Activated T-helper 1 cell treated with anti-CD3 and anti-CD28 coated beads, Interleukin-2, amount 50 U/mL, for 16 hours (primary cell): ENCODE data around the gene NEK10.

Source experiments
- DNase-seq, 2 donors: peaks; one replicate each; pipeline ENCODE4 v3.0.0-alpha.2; 2020; ENCODE audit warnings: low read depth in 1 of 2, low spot score in 1 of 2

The NEK10 gene

DNA sequence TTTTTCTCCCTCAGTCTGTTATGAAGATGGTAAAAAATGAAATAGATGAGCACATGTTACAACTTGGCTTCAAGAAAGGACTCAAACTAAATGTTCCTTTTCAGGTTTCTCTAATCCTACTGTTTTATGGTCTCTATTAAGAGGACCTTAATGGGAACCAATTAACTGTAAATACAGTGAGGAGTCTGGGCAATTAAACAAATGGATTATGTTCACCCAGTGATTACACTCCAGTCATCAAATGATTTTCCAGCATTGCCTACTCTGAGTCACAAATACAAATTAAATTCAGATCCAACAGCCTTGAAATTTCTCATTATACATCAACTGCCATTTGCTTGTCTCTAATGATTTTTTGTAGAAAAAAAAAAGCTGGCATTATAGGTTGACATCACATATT is 129.2 kb downstream of the NEK10 start:
- DNase-seq = no peak

- no peak for DNase-seq
These were observed 140.4 kb downstream of the NEK10 start for GRCh38 chr3:27228805-27229204.

DNA sequence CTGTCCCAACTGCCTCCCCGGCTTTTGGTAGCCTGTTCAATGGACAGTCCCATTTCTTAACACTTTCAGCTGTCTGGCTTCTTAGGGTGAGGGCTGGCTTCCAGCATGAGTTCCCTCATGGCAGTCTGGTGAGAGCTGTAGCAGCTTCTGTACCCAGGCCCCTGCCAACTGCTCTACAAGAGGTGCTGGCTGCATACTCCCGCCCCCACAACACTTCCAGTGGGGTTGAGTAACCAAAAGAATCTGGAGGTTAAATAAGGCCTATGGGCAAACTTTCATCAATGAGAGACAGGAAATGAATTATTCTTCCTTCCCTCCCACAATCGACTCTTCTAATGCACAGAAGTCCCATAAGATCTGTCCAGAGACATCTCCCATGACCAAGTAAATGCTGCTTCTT is 145.0 kb downstream of the NEK10 start:
- DNase-seq = no peak

- DNase-seq = no peak
These were observed 147.8 kb downstream of the NEK10 start for GRCh38 chr3:27221264-27221932.

GRCh38 chr3:27220166-27220565 is 149.0 kb downstream of the NEK10 start:
- no peak for DNase-seq

GRCh38 chr3:27219127-27219845 is 149.9 kb downstream of the NEK10 start:
- no peak for DNase-seq

DNA sequence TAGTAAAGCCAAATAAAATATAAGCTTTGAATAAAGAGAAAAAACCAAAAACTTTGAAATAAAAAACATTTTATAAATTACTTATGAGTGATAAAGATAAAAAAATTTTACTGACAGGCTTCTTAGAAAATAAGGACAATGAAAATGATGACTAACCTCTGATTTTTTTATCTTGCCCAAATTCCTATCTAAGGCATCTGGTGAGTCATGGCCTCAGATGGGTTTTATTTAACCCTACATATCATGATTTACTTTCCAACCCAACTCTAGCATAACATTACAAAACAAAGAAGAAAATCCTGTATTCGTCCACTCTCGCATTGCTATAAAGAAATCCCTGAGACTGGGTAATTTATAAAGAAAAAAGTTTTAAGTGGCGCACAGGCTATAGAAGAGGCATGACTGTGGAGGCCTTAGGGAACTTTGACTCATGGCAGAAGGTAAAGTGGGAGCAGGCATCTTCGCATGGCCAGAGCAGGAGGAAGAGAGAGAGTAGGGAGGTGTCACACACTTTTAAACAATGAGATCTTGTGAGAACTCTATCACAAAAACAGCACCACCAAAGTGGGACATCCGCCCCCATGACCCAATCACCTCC is 152.1 kb downstream of the NEK10 start:
- no peak for DNase-seq

- DNase-seq = no peak
These were observed 152.8 kb downstream of the NEK10 start for GRCh38 chr3:27216295-27216855.

- DNase-seq = no peak
These were observed 155.7 kb downstream of the NEK10 start for GRCh38 chr3:27213450-27213849.

DNA sequence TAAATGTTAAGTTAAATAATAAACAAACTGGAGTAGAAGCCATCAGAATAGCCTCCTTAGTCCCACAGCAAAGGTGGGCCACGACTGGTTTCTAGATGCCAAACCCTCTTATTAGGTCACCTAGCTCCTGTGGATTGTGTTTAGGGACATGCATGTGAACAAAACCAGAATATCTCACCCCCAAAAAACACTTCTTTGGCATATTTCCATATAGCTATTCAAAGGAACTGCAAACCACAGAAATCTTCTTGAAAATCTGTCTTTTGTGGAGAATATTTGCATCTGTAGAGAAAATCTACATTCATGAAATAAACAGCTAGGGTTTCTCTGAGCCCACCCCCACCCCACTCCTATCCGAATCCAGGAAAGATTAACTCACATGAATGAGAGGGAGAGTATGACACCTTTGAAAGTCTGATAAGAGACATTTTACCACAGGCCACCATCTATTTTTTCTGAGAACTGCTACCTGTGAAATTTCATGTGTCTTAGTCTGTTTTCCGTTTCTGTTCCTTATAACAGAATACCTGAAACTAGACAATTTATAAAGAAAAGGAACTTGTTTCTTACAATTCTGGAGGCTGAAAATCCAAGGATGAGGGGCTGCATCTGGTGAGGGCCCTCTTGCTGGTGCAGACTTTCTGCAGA is 159.4 kb downstream of the NEK10 start:
- DNase-seq = no peak

DNA sequence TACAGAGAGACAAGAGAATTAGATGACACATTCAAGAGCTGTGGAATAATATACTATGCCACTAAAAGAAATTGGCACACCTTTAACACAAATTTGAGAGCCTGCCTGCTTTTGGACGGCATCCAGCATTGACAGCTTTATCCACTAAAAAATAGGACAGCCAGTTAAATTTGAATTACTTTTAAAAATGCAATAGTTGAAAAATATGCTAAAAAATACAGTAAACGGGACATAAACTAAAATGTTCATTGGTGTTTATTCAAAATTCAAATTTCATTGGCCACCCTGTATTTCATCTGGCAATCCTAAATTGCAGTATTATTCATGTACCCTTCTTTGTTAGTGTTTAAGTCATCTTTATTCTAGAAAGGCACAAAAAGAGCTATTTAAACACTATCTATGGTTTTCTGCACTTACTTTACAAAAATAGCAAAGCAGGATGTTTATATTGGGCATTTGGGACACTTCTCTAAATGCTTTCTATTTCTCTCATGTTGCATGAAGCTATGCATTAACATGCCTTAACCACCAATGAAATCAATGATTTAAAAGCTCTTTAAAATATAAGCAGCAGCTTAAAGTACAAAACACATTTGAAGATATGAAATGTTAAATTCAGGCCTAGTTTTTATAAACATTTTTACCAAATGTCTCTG is 160.1 kb downstream of the NEK10 start:
- DNase-seq = no peak

DNA sequence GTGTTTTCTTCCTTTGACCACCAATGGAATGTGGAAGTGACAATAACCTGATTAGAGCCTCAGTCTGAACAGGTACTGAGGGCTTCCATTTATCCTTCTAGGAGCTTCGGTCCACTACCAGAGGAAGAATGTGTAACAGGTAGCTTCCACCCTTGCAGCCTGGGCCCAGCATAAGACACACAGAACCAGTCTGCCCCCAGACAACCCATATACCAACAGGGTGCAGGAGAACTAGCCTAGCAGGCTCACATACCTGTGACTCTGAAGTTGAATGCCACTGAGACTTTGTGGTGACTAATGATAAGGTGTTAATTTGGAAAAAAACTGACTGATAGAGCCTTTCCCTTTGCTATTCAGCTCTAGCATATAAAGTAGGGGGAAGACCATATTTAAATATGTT is 166.2 kb downstream of the NEK10 start:
- no peak for DNase-seq

DNA sequence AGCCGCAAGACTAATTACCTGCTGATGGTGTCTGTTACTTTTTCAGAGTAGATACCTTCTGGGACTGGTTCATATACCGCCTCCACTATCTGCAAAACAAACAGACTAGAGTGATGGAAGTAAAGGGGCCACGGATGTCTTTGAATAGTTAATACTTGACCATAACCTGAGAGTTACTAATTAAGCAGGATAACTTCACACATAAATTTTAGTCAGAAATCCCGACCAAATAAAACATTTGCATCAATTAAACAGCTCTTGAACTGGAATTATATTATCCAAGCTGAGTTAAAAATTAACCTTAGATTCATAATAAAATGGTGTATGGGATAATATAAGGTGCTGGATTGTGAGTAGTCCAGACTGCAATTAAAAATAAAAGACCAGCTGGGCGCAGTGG is 167.7 kb downstream of the NEK10 start:
- DNase-seq = no peak

DNA sequence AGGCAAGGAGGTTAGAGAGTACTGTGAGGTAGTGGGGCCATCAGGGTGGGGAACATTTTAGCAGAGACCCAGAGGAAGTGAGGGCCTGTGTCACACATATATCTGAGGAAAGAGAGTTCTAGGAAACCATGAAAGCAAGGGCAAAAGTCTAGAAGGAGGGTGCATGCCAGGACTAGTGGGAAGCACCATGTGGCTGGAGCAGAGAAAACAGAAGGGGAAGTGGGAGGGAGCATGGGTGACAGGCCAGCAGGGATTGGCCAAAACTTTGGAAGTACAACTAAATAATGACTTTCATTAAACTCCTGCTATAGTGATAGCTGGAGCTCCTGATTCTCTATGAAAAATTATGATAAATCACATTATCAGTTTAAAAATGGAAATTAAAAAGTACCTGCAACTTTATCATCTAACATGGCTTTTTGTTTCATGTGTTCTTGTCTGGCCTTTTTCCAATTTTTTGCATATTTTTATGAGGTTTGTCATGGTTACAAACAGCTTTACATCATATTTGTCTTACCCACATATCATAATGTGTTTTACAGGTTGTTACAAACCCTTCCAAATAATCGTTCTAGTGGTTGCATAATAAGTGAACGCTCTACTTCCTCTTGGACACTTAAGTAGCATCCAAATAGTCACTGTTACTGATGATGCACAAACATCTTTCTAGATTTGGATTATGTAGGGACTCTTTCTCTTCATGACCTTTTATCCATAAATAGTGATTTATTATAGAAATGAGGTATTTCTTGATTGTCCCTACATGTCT is 168.3 kb downstream of the NEK10 start:
- no peak for DNase-seq

DNA sequence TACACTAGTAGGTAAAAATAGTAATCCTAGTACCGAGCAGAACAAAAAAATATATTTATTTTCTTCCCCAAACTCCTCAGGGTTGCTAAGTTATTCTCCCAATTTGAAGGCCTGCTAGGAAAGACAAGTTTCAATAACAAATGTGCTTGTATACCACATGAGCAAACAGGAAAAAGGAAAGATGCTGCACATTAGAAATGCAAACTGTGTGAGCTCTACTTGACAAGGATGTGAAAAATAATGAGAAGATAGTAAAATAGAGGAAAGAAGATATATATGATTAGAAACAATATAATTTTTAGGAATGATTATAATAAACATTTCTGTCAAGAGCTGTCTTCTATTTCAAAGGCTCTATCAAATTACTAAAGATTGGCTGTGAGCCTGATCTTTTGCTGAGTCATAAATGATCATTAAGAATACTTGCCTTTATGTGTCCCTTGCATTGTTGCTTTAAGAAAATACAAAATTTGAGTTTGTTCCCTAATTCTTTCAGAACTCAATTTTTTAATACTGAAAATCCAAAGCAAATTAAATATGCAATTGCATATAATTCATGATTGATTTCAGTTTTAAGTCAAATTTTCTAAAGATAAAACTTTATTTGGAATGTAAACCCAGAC is 174.2 kb downstream of the NEK10 start:
- DNase-seq = no peak

- DNase-seq = no peak
These were observed 176.1 kb downstream of the NEK10 start for GRCh38 chr3:27193056-27193455.

DNA sequence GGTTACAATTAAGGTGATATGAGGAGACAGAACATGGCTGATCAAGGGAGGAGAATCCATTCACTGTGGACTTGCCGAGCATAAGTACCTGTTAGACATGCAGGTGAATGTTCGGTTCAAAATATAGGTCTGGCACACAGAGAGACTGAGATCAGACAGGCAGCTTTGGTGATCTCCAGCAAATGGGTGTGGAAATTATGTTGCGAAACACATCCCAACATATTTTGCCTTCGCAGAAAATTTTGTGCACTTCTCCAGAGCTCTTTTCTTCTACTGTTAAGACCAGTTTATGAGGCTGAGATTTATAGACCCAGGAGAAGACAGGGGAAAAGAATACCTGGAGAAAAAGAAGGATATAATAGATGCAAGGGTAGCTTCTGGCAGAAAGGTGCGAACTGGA is 183.2 kb downstream of the NEK10 start:
- DNase-seq = no peak

- DNase-seq = no peak
These were observed 183.8 kb downstream of the NEK10 start for GRCh38 chr3:27185231-27185989.

DNA sequence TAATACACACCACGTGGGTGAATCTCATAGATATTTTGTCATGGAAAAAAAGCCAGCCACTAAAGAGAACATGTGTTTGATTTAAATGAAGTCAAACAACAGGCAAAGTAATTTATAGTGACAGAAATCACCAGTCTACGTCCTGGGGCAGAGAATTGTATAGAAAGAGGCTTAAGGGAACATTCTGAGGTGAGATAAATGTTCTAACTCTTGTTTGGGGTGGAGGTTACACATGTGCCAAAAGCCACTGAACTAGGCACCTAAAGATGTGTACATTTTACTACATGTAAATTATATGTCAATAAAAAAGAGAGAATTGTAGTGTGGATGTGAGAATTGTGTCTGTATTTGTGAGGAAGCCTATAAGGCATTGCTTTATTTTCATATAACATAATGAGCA is 184.9 kb downstream of the NEK10 start:
- DNase-seq = no peak
